GM21381 (cell line): Measurements from ENCODE around the gene DYDC1.
"Not testable (repeated sequence)": the region's sequence is repeated elsewhere in the genome, so short reads cannot be mapped to it uniquely, and the experiment has no call there.

ENCODE experiments used
- ATAC-seq: cut with Tn5 transposase; IDR thresholded peaks from one replicate; pipeline ENCODE4 v1.9.1; 2021; ENCODE audit warnings: mild to moderate bottlenecking, moderate library complexity; ENCODE audit not compliant: unreplicated experiment

DYDC1 gene

DNA sequence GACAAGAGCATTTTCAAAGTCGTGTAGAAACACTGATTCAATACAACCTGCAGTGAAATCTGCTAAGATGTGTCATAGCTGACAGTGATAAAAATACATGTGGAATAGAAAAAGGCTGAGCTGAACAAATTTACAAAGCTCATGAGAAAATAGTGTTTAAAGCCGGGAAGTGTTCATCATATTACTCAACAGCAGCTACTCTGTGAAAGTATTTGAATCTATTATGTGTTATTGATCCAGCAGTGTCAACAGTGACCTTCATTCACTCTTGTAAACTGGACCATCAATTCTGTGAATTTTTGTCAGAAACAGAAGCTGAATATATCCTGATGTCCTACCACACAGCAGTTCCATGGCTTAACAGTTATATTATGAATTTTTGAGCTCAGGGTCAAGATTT, 11.6 kb downstream of the DYDC1 start:
- ATAC-seq, result no peak

GRCh38 chr10:80344276-80344675, 12.3 kb downstream of the DYDC1 start:
- ATAC-seq, result no peak

DNA sequence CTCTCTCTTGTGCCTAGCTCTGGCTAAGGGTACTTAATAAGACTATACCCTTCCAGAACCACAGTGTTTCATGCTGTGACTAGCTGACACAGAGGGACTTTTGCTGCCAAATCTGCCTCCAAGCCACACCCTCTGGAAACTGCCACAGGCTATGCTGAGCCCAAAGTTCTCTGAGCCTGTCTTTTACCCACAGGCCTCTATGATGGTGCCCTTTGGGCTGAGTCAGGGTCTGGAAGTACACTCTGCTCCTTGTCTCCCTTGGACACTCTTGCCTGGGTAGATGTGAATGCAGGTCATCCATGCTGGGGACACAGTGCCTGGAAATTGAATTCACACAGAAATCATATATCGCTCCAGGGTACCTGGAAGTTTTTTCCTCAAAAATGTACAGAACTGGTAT, 22.6 kb downstream of the DYDC1 start:
- ATAC-seq, result no peak

DNA sequence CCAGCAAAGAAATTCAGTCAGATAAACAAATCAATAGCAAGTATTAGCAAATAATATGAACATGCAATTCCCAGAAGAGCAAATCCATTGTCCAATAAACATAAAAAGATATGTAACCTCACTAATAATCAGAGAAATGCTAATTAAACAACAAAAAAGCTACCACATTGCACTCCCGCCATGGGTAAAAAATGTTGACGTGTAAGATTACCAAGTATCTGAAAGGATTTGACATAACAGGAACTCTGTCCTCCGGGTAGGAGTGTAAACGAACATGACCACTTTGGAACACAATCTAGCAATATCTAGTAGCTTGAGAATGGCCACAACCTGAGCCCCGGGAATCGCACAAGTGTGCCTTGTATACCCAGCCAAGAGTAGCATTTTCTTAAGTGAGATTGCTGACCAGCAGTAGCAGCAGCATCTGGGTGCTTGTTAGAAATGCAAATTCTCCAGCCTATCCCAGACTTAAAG, 31.6 kb downstream of the DYDC1 start:
- ATAC-seq, result no peak

GRCh38 chr10:80324086-80324485, 32.5 kb downstream of the DYDC1 start:
- ATAC-seq, result no peak

GRCh38 chr10:80323311-80323710, 33.2 kb downstream of the DYDC1 start:
- ATAC-seq, result no peak

GRCh38 chr10:80322711-80323110, 33.8 kb downstream of the DYDC1 start:
- no peak for ATAC-seq

GRCh38 chr10:80322158-80322557, 34.4 kb downstream of the DYDC1 start:
- ATAC-seq, result no peak

DNA sequence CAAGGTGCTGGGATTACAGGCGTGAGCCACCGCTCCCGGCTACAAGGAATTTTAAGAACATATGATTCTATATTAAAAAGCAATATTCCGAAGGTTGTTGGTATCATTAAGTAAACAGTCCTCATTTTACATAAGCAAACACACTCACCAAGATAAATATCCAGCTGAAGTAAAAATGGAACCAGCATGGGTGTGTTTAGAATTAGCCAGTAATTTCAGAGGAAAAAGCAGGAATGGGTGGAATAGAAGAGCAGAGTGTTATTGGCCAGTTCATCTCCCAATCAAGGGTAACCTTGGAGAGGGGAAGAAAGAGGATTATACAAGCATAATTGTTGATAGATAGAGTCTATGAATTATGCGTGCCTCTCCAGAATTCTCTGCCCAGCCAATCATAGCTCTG, 35.4 kb downstream of the DYDC1 start:
- no peak for ATAC-seq

GRCh38 chr10:80320377-80320776, 36.2 kb downstream of the DYDC1 start:
- ATAC-seq, result no peak

- no peak for ATAC-seq
Observed at GRCh38 chr10:80319725-80320290, 36.7 kb downstream of the DYDC1 start.

GRCh38 chr10:80319318-80319717, 37.2 kb downstream of the DYDC1 start:
- no peak for ATAC-seq

- ATAC-seq, result no peak
Observed at GRCh38 chr10:80318742-80319141, 37.8 kb downstream of the DYDC1 start.

GRCh38 chr10:80315391-80315790, 41.2 kb downstream of the DYDC1 start:
- ATAC-seq, result no peak

DNA sequence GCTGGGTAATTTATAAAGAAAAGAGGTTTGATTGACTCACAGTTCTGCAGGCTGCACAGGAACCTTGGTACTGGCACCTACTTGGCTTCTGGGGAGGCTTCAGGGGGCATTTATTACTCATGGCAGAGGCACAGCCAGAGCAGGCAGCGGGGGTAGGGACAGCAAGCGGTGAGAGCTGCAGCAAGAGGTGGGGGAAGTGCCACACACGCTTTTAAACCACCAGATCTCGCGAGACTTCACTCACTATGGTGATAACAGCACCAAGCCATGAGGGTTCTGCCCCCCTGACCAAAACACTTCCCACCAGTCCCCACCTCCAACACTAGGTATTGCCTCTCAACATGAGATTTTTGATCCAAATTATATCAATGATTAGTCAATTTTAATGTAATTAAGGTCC, 43.0 kb downstream of the DYDC1 start:
- ATAC-seq, result no peak

DNA sequence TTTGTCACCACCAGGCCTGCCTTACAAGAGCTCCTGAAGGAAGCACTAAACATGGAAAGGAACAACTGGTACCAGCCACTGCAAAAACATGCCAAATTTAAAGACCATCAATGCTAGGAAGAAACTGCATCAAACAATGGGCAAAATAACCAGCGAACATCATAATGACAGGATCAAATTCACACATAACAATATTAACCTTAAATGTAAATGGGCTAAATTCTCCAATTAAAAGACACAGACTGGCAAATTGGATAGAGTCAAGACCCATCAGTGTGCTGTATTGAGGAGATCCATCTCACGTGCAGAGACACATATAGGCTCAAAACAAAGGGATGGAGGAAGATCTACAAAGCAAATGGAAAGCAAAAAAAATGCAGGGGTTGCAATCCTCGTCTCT, 50.6 kb downstream of the DYDC1 start:
- ATAC-seq, result not testable (repeated sequence)

GRCh38 chr10:80296942-80297341, 59.6 kb downstream of the DYDC1 start:
- ATAC-seq, result no peak

- ATAC-seq, result no peak
Observed at GRCh38 chr10:80292607-80293239, 63.8 kb downstream of the DYDC1 start.

- ATAC-seq, result no peak
Observed at GRCh38 chr10:80290474-80291220, 65.9 kb downstream of the DYDC1 start.

- ATAC-seq, result no peak
Observed at GRCh38 chr10:80289451-80290287, 66.9 kb downstream of the DYDC1 start, which contains the start of gene MAT1A. Gene MAT1A, minus strand, starts transcription at chr10:80289658. Its CDS starts 235 bp downstream, at chr10:80289423.

- ATAC-seq, result no peak
Observed at GRCh38 chr10:80288849-80289248, 67.7 kb downstream of the DYDC1 start.
